ENCODE data around the gene FAM149B1.

- TF ChIP-seq CTCF (IDR thresholded peaks at IDR 0.05) (no peak), POLR2A (IDR thresholded peaks at IDR 0.05) (no peak)
Measured at GRCh38 chr10:73238990-73239566, 71.2 kb downstream of the FAM149B1 start.
